Measurements from ENCODE around the gene C3. TPM values are rescaled to one million over a fixed set of nuclear protein-coding genes. Genes with fewer than 3 reads are reported as not detected.

Gene C3
- total and polyA plus RNA-seq, 2 experiments from 2014 or later = 0.39 to 1.6 TPM

- no peaks in the 10 kb centered on the region for H3K36me3 ChIP-seq
- H3K4me3 ChIP-seq = no peak overlapping the region
- TF ChIP-seq, protein P1, sequence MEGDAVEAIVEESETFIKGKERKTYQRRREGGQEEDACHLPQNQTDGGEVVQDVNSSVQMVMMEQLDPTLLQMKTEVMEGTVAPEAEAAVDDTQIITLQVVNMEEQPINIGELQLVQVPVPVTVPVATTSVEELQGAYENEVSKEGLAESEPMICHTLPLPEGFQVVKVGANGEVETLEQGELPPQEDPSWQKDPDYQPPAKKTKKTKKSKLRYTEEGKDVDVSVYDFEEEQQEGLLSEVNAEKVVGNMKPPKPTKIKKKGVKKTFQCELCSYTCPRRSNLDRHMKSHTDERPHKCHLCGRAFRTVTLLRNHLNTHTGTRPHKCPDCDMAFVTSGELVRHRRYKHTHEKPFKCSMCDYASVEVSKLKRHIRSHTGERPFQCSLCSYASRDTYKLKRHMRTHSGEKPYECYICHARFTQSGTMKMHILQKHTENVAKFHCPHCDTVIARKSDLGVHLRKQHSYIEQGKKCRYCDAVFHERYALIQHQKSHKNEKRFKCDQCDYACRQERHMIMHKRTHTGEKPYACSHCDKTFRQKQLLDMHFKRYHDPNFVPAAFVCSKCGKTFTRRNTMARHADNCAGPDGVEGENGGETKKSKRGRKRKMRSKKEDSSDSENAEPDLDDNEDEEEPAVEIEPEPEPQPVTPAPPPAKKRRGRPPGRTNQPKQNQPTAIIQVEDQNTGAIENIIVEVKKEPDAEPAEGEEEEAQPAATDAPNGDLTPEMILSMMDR (IDR thresholded peaks at IDR 0.05; ENCODE audit: low read depth, low read length) = peak; percentile 89
- no peaks in the 10 kb centered on the region for H3K4me1 ChIP-seq (ENCODE audit: low read depth)
- no peaks in the 10 kb centered on the region for H3K27me3 ChIP-seq
- H3K27ac ChIP-seq = no peak overlapping the region
- H3K9me3 ChIP-seq (ENCODE audit: low read depth) = no peaks in the 10 kb centered on the region
- peak; percentile 83 to 84 for DNase-seq (ENCODE audit: low read depth in 1 of 2, low spot score in 1 of 2)
Observed at GRCh38 chr19:6632002-6632621, 88.3 kb downstream of the C3 start.

Other genes starting within 250 kb of the C3 start
- 0.18 and 4.9 TPM in 2 replicates for gene DENND1C, start 238.9 kb downstream of the C3 start, total RNA-seq
- gene DENND1C, start 238.9 kb downstream of the C3 start, polyA plus RNA-seq = 1.8 and 10.4 TPM in 2 replicates
- gene TUBB4A, start 218.3 kb downstream of the C3 start, total RNA-seq = 10.5 and 18.2 TPM in 2 replicates
- 21.6 and 41.3 TPM in 2 replicates for gene TUBB4A, start 218.3 kb downstream of the C3 start, polyA plus RNA-seq
- 0.81 and 1.3 TPM in 2 replicates for gene TNFSF9, start 189.6 kb downstream of the C3 start, total RNA-seq
- gene TNFSF9, start 189.6 kb downstream of the C3 start, polyA plus RNA-seq = 1.5 and 3.0 TPM in 2 replicates
- not detected in 2 replicates for gene CD70, start 129.5 kb downstream of the C3 start, total RNA-seq
- gene CD70, start 129.5 kb downstream of the C3 start, polyA plus RNA-seq = 0.91 TPM in 1 of 2 replicates, not detected in the other
- not detected in 2 replicates for gene TNFSF14, start 50.5 kb downstream of the C3 start, total RNA-seq
- not detected in 2 replicates for gene TNFSF14, start 50.5 kb downstream of the C3 start, polyA plus RNA-seq
- gene GPR108, start 16.9 kb upstream of the C3 start, total RNA-seq = 91.3 and 132 TPM in 2 replicates
- gene GPR108, start 16.9 kb upstream of the C3 start, polyA plus RNA-seq = 113 and 123 TPM in 2 replicates
- gene TRIP10, start 19.0 kb upstream of the C3 start, total RNA-seq = 60.4 and 67.8 TPM in 2 replicates
- gene TRIP10, start 19.0 kb upstream of the C3 start, polyA plus RNA-seq = 54.1 and 72.1 TPM in 2 replicates
- gene SH2D3A, start 46.8 kb upstream of the C3 start, total RNA-seq = 0.39 and 1.6 TPM in 2 replicates
- 1.7 and 2.0 TPM in 2 replicates for gene SH2D3A, start 46.8 kb upstream of the C3 start, polyA plus RNA-seq
- not detected in 2 replicates for gene VAV1, start 52.1 kb upstream of the C3 start, total RNA-seq
- not detected in 2 replicates for gene VAV1, start 52.1 kb upstream of the C3 start, polyA plus RNA-seq
- gene ADGRE1, start 166.9 kb upstream of the C3 start, total RNA-seq = not detected in 2 replicates
- gene ADGRE1, start 166.9 kb upstream of the C3 start, polyA plus RNA-seq = not detected in 2 replicates

Data from cardiac muscle cell (in vitro differentiated cells and primary cell).